ENCODE measurements around the gene MON2. TPM values are rescaled to one million over a fixed set of nuclear protein-coding genes. Genes with fewer than 3 reads are reported as not detected.
A peak's percentile ranks its signal among the peaks of the same experiment; 100 is the strongest.

The MON2 gene
- total and polyA plus RNA-seq, 2 of the 13 experiments (the other 11 are each of a cell fraction or from before 2014, with no cell fraction given), result 10.5 to 24.8 TPM

DNA sequence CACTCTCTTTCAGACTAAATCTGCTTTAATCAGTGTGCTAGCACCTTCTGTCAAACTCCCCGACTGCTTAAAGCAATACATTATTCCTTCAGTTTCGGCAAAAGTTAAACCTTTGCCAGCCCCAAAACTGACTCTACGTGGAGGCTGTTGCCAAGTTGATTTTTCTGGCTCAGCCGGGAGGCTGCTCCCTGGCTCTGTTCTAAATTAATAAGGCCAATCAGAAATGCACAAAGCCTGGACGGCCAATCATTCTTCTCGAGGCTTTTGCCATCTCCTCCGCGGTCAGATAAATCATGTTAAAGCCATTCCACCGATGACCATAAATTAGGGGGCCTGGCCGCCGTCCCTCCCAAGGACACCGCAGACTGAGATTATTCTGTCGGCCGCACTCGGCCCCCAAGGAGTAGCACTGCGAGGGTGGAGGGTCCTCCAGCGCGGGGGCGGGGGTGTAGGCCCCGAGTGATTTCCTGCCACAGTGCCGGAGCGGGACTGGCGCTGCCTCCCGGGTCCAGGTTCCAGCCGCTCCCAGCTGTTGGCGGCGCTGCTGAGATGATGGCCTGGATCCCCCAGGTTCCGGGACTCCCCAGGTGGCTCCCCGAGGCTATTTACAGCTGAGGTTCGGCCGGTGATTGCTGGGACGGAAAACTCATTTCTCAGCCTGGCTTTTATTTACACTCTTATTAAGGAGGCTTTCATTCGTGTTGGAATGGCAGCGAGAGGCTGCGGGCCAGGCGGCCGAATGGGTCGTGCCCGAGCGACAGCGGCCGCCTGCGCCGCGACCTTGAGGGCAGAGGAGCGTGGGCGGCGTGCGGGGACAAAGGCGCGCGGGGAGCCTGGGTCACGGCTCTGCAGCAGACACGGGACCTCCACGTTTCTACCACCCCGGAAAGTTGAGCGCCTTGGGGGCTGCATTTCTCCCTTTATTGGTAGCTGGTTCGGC, 165.1 kb downstream of the MON2 start (continued):
- TF ChIP-seq, protein P1, sequence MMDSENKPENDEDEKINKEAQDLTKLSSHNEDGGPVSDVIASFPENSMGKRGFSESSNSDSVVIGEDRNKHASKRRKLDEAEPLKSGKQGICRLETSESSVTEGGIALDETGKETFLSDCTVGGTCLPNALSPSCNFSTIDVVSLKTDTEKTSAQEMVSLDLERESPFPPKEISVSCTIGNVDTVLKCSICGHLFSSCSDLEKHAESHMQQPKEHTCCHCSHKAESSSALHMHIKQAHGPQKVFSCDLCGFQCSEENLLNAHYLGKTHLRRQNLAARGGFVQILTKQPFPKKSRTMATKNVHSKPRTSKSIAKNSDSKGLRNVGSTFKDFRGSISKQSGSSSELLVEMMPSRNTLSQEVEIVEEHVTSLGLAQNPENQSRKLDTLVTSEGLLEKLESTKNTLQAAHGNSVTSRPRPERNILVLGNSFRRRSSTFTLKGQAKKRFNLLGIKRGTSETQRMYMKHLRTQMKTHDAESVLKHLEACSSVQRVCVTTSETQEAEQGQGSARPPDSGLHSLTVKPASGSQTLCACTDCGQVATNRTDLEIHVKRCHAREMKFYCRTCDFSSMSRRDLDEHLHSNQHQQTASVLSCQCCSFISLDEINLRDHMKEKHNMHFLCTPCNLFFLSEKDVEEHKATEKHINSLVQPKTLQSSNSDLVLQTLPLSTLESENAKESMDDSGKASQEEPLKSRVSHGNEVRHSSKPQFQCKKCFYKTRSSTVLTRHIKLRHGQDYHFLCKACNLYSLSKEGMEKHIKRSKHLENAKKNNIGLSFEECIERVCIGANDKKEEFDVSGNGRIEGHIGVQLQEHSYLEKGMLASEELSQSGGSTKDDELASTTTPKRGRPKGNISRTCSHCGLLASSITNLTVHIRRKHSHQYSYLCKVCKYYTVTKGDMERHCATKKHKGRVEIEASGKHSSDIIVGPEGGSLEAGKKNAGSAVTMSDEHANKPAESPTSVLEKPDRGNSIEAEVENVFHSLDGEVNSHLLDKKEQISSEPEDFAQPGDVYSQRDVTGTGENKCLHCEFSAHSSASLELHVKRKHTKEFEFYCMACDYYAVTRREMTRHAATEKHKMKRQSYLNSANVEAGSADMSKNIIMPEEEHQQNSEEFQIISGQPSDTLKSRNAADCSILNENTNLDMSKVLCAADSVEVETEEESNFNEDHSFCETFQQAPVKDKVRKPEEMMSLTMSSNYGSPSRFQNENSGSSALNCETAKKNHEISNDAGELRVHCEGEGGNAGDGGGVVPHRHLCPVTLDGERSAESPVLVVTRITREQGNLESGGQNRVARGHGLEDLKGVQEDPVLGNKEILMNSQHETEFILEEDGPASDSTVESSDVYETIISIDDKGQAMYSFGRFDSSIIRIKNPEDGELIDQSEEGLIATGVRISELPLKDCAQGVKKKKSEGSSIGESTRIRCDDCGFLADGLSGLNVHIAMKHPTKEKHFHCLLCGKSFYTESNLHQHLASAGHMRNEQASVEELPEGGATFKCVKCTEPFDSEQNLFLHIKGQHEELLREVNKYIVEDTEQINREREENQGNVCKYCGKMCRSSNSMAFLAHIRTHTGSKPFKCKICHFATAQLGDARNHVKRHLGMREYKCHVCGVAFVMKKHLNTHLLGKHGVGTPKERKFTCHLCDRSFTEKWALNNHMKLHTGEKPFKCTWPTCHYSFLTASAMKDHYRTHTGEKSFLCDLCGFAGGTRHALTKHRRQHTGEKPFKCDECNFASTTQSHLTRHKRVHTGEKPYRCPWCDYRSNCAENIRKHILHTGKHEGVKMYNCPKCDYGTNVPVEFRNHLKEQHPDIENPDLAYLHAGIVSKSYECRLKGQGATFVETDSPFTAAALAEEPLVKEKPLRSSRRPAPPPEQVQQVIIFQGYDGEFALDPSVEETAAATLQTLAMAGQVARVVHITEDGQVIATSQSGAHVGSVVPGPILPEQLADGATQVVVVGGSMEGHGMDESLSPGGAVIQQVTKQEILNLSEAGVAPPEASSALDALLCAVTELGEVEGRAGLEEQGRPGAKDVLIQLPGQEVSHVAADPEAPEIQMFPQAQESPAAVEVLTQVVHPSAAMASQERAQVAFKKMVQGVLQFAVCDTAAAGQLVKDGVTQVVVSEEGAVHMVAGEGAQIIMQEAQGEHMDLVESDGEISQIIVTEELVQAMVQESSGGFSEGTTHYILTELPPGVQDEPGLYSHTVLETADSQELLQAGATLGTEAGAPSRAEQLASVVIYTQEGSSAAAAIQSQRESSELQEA (CRISPR knock-in tag; IDR thresholded peaks at IDR 0.05; ENCODE audit: not compliant biosample characterization), result no peak
- no peak for TF ChIP-seq SNAPC2 (CRISPR knock-in tag; IDR thresholded peaks at IDR 0.05)
- no peak for TF ChIP-seq ZNF3 (CRISPR knock-in tag; IDR thresholded peaks at IDR 0.05)
- TF ChIP-seq, protein P2, sequence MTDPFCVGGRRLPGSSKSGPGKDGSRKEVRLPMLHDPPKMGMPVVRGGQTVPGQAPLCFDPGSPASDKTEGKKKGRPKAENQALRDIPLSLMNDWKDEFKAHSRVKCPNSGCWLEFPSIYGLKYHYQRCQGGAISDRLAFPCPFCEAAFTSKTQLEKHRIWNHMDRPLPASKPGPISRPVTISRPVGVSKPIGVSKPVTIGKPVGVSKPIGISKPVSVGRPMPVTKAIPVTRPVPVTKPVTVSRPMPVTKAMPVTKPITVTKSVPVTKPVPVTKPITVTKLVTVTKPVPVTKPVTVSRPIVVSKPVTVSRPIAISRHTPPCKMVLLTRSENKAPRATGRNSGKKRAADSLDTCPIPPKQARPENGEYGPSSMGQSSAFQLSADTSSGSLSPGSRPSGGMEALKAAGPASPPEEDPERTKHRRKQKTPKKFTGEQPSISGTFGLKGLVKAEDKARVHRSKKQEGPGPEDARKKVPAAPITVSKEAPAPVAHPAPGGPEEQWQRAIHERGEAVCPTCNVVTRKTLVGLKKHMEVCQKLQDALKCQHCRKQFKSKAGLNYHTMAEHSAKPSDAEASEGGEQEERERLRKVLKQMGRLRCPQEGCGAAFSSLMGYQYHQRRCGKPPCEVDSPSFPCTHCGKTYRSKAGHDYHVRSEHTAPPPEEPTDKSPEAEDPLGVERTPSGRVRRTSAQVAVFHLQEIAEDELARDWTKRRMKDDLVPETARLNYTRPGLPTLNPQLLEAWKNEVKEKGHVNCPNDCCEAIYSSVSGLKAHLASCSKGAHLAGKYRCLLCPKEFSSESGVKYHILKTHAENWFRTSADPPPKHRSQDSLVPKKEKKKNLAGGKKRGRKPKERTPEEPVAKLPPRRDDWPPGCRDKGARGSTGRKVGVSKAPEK (CRISPR knock-in tag; IDR thresholded peaks at IDR 0.05; ENCODE audit: borderline replicate concordance), result no peak
- TF ChIP-seq, protein P3, sequence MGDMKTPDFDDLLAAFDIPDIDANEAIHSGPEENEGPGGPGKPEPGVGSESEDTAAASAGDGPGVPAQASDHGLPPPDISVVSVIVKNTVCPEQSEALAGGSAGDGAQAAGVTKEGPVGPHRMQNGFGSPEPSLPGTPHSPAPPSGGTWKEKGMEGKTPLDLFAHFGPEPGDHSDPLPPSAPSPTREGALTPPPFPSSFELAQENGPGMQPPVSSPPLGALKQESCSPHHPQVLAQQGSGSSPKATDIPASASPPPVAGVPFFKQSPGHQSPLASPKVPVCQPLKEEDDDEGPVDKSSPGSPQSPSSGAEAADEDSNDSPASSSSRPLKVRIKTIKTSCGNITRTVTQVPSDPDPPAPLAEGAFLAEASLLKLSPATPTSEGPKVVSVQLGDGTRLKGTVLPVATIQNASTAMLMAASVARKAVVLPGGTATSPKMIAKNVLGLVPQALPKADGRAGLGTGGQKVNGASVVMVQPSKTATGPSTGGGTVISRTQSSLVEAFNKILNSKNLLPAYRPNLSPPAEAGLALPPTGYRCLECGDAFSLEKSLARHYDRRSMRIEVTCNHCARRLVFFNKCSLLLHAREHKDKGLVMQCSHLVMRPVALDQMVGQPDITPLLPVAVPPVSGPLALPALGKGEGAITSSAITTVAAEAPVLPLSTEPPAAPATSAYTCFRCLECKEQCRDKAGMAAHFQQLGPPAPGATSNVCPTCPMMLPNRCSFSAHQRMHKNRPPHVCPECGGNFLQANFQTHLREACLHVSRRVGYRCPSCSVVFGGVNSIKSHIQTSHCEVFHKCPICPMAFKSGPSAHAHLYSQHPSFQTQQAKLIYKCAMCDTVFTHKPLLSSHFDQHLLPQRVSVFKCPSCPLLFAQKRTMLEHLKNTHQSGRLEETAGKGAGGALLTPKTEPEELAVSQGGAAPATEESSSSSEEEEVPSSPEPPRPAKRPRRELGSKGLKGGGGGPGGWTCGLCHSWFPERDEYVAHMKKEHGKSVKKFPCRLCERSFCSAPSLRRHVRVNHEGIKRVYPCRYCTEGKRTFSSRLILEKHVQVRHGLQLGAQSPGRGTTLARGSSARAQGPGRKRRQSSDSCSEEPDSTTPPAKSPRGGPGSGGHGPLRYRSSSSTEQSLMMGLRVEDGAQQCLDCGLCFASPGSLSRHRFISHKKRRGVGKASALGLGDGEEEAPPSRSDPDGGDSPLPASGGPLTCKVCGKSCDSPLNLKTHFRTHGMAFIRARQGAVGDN (CRISPR knock-in tag; IDR thresholded peaks at IDR 0.05), result peak; percentile 93
- no peak; the same call in 1 of the 2 replicates for TF ChIP-seq ZSCAN22 (CRISPR knock-in tag; IDR thresholded peaks at IDR 0.05)
- TF ChIP-seq, protein P4, sequence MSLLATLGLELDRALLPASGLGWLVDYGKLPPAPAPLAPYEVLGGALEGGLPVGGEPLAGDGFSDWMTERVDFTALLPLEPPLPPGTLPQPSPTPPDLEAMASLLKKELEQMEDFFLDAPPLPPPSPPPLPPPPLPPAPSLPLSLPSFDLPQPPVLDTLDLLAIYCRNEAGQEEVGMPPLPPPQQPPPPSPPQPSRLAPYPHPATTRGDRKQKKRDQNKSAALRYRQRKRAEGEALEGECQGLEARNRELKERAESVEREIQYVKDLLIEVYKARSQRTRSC (CRISPR knock-in tag; IDR thresholded peaks at IDR 0.05; ENCODE audit: low read depth), result 0 out of 2 replicates have a peak, but pooled peaks have one; percentile 35
- TF ChIP-seq, protein P5, sequence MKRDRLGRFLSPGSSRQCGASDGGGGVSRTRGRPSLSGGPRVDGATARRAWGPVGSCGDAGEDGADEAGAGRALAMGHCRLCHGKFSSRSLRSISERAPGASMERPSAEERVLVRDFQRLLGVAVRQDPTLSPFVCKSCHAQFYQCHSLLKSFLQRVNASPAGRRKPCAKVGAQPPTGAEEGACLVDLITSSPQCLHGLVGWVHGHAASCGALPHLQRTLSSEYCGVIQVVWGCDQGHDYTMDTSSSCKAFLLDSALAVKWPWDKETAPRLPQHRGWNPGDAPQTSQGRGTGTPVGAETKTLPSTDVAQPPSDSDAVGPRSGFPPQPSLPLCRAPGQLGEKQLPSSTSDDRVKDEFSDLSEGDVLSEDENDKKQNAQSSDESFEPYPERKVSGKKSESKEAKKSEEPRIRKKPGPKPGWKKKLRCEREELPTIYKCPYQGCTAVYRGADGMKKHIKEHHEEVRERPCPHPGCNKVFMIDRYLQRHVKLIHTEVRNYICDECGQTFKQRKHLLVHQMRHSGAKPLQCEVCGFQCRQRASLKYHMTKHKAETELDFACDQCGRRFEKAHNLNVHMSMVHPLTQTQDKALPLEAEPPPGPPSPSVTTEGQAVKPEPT (CRISPR knock-in tag; IDR thresholded peaks at IDR 0.05; ENCODE audit: low read depth), result no peak
